Breast epithelium (tissue), 3 donors: ENCODE measurements around the gene BUB3.

Experiments
- POLR2A ChIP-seq: fragments of 450-650 bp; IDR thresholded peaks from one replicate; pipeline ENCODE4 v1.6.1; 2016; ENCODE audit warnings: antibody characterized with exemption, mild to moderate bottlenecking, moderate library complexity
- POLR2AphosphoS5 ChIP-seq, 3 donors: sonication (generic); formaldehyde crosslinking; IDR thresholded peaks; one replicate each; pipeline ENCODE4 v1.6.1; 2017; ENCODE audit warnings: antibody characterized with exemption in 3 of 3
- TF ChIP-seq, protein P1 (sequence below), 3 donors: fragments of 450-650 bp; IDR thresholded peaks; one replicate each; pipeline ENCODE4 v1.5.1; 2016 to 2017; ENCODE audit warnings: antibody characterized with exemption in 3 of 3, mild to moderate bottlenecking in 3 of 3, moderate library complexity in 3 of 3

DNA sequence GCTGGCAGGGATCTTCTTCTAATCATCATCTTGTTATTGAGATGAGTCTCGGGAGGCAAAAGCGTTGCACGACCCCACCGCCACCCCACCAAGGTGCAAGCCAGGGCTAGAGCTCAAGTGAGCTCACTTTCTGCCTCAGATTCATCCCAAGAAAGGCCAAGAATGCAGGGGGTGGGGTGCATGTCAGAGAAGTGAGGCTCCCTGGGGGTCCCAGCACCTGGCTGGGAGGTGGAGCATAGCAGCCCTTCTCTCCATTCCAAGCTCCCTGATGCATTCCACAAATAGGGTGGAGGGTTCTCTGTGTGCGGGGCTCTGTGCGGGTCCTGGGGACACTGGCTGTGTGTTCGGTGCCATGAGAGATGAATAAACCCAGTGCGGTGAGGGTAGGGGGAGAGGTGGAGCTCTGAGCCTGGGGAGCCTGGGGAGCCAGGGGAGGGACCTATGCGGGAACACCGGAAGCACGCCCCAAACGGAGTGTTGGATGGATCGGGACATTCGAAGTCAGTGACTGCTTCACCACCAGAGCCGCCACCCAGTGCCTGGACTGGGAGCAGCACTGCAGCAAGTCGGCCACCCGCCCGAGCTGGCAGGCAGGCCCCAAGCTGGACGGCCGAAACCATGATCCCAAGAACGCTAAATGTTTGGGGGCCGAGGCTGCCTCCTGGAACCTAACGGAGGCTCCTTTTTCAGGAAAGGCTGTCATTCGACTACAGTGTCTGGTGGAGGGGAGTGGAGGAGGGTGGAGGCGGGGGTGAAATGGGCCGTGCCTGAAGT lies 36.4 kb upstream of the BUB3 start:
- TF ChIP-seq, protein P1, sequence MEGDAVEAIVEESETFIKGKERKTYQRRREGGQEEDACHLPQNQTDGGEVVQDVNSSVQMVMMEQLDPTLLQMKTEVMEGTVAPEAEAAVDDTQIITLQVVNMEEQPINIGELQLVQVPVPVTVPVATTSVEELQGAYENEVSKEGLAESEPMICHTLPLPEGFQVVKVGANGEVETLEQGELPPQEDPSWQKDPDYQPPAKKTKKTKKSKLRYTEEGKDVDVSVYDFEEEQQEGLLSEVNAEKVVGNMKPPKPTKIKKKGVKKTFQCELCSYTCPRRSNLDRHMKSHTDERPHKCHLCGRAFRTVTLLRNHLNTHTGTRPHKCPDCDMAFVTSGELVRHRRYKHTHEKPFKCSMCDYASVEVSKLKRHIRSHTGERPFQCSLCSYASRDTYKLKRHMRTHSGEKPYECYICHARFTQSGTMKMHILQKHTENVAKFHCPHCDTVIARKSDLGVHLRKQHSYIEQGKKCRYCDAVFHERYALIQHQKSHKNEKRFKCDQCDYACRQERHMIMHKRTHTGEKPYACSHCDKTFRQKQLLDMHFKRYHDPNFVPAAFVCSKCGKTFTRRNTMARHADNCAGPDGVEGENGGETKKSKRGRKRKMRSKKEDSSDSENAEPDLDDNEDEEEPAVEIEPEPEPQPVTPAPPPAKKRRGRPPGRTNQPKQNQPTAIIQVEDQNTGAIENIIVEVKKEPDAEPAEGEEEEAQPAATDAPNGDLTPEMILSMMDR (IDR thresholded peaks at IDR 0.05) = no peak
- TF ChIP-seq POLR2AphosphoS5 (IDR thresholded peaks at IDR 0.05) (no peak), POLR2A (no peak)
